Gastroesophageal sphincter (tissue), 3 donors: ENCODE data around the gene HCRT.

ENCODE experiments used
- POLR2A ChIP-seq, 2 donors: fragments of 450-650 bp; IDR thresholded peaks; one replicate each; pipeline ENCODE4 v1.6.1; 2017; ENCODE audit warnings: antibody characterized with exemption in 2 of 2, mild to moderate bottlenecking in 2 of 2, moderate library complexity in 1 of 2
- TF ChIP-seq, protein P1 (sequence below), 4 experiments: fragments of 200-600 bp in 2 of 4; fragments of 450-650 bp in 2 of 4; sonication (generic) in 1 of 4; IDR thresholded peaks; one replicate each; pipeline ENCODE4 v1.5.1; 2017 to 2019; ENCODE audit warnings: antibody characterized with exemption in 4 of 4, mild to moderate bottlenecking in 2 of 4, moderate library complexity in 2 of 4

DNA sequence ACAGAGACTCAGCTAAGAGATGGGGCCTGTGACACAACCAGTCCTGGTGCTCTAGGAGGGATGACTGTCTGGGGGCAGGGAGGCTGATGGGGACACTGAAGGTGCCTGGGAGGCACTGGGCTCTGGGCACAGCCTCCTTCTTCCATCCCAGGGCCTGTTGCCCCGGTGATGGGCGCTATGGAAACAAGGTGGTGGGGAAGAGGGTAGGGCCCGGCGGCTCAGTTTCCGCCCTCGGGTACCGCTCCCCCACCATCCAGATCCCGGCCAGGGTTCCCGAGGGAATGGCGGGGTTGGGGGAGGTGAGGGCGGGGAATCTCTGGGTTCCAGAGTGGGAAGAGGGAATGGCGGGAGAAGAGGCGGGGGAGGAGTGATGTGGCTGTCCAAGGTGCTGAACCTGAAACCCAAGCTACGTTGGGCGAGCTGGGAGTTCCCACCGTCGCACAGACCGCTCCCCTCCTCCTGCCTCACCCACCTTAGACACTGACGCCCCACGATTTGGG, 5.3 kb downstream of the HCRT start:
- TF ChIP-seq, protein P1, sequence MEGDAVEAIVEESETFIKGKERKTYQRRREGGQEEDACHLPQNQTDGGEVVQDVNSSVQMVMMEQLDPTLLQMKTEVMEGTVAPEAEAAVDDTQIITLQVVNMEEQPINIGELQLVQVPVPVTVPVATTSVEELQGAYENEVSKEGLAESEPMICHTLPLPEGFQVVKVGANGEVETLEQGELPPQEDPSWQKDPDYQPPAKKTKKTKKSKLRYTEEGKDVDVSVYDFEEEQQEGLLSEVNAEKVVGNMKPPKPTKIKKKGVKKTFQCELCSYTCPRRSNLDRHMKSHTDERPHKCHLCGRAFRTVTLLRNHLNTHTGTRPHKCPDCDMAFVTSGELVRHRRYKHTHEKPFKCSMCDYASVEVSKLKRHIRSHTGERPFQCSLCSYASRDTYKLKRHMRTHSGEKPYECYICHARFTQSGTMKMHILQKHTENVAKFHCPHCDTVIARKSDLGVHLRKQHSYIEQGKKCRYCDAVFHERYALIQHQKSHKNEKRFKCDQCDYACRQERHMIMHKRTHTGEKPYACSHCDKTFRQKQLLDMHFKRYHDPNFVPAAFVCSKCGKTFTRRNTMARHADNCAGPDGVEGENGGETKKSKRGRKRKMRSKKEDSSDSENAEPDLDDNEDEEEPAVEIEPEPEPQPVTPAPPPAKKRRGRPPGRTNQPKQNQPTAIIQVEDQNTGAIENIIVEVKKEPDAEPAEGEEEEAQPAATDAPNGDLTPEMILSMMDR (IDR thresholded peaks at IDR 0.05) = no peak
- TF ChIP-seq POLR2A (IDR thresholded peaks at IDR 0.05) = no peak
